ENCODE measurements around the gene HAPLN3.

The HAPLN3 gene

DNA sequence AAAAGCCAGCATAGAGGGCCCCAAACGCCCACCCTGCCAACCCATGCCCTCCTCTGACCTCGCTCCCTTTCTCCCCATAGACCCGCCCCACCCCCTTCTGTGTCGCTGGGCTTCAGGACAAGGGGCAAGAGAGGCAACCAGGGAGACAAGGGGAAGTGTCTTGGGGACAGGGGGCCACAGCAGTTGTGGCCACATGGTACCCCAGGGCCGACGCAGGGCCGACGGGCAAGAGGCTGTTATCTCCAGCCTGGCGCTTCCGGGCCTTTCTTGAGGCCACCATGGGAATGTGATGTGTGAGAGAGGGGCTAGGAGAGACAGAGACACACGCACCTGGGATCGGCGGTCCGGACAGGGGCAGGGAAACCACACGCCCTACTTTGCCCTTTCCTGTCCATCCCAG is 3.4 kb upstream of the HAPLN3 start:
- TF ChIP-seq, protein P1, sequence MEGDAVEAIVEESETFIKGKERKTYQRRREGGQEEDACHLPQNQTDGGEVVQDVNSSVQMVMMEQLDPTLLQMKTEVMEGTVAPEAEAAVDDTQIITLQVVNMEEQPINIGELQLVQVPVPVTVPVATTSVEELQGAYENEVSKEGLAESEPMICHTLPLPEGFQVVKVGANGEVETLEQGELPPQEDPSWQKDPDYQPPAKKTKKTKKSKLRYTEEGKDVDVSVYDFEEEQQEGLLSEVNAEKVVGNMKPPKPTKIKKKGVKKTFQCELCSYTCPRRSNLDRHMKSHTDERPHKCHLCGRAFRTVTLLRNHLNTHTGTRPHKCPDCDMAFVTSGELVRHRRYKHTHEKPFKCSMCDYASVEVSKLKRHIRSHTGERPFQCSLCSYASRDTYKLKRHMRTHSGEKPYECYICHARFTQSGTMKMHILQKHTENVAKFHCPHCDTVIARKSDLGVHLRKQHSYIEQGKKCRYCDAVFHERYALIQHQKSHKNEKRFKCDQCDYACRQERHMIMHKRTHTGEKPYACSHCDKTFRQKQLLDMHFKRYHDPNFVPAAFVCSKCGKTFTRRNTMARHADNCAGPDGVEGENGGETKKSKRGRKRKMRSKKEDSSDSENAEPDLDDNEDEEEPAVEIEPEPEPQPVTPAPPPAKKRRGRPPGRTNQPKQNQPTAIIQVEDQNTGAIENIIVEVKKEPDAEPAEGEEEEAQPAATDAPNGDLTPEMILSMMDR (IDR thresholded peaks at IDR 0.05; ENCODE audit: control insufficient read depth, extremely low read depth, insufficient read depth), result no peak
- DNase-seq (ENCODE audit: low read depth), result no peak
- H3K4me3 ChIP-seq (ENCODE audit: low read depth, low read length), result no peak overlapping the region

DNA sequence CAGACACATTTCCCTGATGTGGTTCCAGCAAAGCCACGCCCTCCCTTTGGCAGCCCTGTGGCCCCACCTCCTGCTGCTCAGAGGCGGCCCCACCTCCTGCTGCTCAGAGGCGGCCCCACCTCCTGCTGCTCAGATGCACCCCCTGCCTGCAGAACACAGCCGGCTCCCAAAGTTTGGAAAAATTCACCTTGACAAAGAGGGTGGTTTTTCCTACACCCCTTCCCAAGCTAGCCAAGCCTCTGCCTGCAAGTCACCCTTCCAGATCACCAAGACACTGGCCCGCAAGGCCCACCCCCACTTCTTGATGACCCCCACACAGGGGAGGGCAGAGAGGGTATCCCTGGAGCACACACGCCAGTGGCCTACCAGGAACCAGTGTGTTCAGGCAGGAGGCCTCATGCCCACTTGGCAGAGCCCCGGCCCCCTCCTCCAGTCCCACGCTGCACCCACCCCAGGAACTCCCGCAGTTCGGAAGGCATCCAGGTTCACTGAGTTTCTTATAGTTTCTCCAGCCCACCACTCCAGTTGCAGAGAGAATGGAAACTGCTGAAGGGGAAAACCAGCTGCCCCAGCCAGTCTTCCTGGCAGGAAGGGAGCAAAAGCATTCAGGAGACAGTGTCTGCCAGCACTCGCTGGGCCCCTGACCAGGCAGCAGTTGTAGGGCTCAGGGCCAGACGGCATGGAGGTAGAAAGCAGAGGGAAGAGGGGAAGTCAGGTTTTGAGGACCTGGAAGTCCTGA is 2.3 kb upstream of the HAPLN3 start:
- TF ChIP-seq, protein P1 (IDR thresholded peaks at IDR 0.05; ENCODE audit: control insufficient read depth, extremely low read depth, insufficient read depth), result peak; percentile 64
- no peak overlapping the region for H3K4me3 ChIP-seq (ENCODE audit: low read depth, low read length)
- DNase-seq (ENCODE audit: low read depth), result peak; percentile 43

DNA sequence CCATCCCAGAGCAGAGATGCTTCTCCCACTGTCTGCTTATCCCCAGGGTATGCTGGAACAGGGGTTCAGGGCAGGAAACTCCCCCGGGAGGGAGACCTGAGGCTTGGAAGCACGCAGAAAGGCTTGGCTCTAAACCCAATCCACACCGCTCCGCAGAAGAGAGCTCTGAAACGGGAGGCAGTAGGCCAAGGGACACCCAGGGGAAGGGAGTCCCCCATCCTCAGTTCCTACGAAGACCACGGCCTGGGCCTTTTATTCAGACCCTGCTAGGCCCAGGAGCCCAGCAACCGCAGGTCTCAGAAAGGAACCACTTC is 1.8 kb upstream of the HAPLN3 start:
- DNase-seq (ENCODE audit: low read depth), result no peak
- TF ChIP-seq, protein P1 (IDR thresholded peaks at IDR 0.05; ENCODE audit: control insufficient read depth, extremely low read depth, insufficient read depth), result no peak
- no peak overlapping the region for H3K4me3 ChIP-seq (ENCODE audit: low read depth, low read length)

DNA sequence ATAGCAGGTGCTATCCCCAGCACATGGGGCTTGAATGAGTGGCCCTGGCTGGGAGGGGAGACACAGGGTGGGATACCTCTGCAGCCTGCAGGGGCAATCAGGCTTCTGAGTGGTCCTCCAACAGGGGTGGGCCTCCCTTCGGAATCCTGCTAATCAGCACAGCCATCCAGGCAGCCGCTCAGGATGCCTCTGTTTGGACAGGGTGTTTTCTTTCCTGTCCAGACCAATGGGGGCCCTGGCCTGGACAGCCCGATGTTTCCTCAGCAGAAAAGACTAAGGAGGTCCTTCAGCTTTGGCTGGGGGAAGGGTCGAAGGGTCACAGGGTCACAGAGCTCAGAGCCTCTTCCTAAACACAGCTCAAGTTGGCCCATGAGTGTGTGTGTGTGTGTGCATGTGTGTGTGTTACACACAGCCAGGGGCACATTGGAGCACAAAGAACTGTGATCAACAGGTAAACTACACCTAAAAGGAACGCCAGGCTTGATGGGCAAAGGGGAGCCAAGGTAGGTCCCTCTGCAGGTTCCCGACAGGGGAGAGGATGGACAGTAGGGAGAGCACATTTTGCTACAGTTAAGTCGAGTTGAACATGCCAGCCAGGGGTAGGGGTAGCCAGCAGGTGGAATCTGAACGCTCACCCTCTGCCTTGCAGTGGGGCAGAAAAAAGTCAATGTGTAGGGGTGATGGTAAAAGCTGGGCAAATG is 1.1 kb upstream of the HAPLN3 start:
- TF ChIP-seq, protein P1 (IDR thresholded peaks at IDR 0.05; ENCODE audit: control insufficient read depth, extremely low read depth, insufficient read depth), result no peak
- no peak overlapping the region for H3K4me3 ChIP-seq (ENCODE audit: low read depth, low read length)
- no peak for DNase-seq (ENCODE audit: low read depth)

DNA sequence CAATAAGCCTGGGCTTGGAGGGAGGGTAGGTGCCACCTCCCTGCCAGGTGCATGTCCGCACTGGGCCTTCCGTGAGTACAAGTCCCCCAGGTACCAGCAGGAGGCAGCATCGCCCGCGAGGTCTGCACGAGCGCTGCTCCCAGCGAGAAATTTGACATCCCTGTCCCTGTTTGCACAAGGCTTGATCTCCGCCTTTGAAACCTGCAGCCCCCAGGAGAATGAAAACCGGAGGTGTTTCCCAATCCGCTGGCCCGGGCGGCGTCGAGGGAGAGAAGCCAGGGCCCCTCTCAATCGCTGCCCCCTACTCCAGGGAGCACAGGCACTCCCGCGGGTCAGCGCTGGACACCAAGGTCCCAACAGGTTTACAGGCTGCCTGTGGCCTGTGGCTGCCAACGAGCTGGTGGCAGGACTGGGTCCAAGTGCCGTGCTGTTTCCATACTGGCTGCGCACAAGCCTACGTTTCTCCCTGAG is 961 bp downstream of the HAPLN3 start:
- TF ChIP-seq, protein P1 (IDR thresholded peaks at IDR 0.05; ENCODE audit: control insufficient read depth, extremely low read depth, insufficient read depth), result peak; percentile 80
- H3K4me3 ChIP-seq (ENCODE audit: low read depth, low read length), result no peak overlapping the region
- DNase-seq (ENCODE audit: low read depth), result no peak

DNA sequence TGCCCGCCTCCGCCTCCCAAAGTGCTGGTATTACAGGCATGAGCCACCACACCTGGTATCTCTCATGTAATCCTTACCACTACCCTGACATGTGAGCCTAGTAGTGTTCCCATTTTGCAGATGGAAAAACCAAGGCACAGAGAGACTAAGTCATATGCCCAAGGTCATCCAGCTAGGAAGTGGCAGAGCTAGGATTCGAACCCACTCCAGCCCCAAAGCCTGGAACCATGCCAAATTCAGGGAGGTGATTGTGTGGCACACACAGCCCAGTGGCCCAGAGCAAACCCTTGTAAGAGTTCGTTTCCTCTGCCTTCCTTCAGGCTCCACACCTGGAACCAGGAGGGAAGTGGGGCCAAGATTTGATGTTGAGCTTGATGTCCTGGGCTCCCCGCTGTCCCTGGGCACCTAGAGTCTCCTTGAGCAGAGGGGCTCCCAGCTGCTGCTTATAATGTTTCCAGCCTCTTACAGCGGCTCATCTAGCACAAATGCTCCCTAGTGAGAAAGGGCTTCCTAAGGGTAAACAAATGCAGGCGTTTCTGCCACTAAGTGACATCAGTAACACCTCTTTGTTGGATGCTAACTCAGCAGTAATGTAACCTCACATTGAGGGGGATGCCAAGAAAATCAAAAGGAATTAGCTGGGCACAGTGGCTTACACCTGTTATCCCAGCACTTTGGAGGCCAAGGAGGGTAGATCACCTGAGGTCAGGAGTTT is 3.6 kb downstream of the HAPLN3 start:
- no peak overlapping the region for H3K4me3 ChIP-seq (ENCODE audit: low read depth, low read length)
- TF ChIP-seq, protein P1 (IDR thresholded peaks at IDR 0.05; ENCODE audit: control insufficient read depth, extremely low read depth, insufficient read depth), result no peak
- no peak for DNase-seq (ENCODE audit: low read depth)

Measured in LNCaP clone FGC (cell line).